Ovary (tissue), 3 donors: Measurements from ENCODE around the gene HK1.

Source experiments
- CTCF ChIP-seq, 3 donors: fragments of 450-650 bp in 2 of 3; fragments of 200-600 bp in 1 of 3; IDR thresholded peaks; one replicate each; pipeline versions ENCODE4 v1.5.1 to v1.8.0; 2016 to 2022; ENCODE audit warnings: antibody characterized with exemption in 3 of 3, mild to moderate bottlenecking in 1 of 3
- POLR2A ChIP-seq: fragments of 450-650 bp; IDR thresholded peaks from one replicate; pipeline ENCODE4 v1.6.1; 2017; ENCODE audit warnings: antibody characterized with exemption, mild to moderate bottlenecking, moderate library complexity
- donor health status: DM: no; HTN: no; CAD: no.

DNA sequence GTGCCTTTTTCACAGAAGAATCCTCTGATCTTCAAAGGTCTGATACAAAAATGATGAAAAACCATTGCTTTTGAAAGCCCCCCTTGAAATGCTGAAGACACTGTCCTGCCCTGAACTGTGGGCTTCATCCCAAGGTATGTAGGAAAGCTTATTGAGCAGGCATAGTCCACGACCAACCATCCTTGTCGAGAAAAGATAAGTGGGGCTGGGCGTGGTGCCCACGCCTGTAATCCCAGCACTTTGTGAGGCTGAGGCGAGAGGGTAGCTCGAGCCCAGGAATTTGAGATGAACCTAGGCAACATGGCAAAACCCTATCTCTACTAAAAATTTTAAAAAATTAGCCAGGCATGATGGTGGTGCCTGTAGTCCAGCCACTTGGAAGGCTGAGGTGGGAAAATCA is 112.9 kb downstream of the HK1 start:
- no peak for TF ChIP-seq POLR2A
- TF ChIP-seq CTCF (IDR thresholded peaks at IDR 0.05) = no peak
